ENCODE measurements around the gene DIAPH3. TPM values are rescaled to one million over a fixed set of nuclear protein-coding genes. Genes with fewer than 3 reads are reported as not detected.

DIAPH3 gene
- total RNA-seq, 5 donors from 2014 or later (not counting 1 experiment from before 2014, with no cell fraction given) = 0.14 to 0.45 (median 0.30) TPM

GRCh38 chr13:59684105-59684504 is 479.6 kb downstream of the DIAPH3 start:
- ChIA-PET CTCF (interaction anchor here (0.8 to 1.3 kb wide), 2 partner anchors 8 to 23 kb away, joined by 3 read pairs; no protein-coding TSS in a partner anchor), POLR2A (no interaction called here)
- no peak overlapping the region for H3K27ac Mint-ChIP-seq
- no peak overlapping the region for H3K4me3 Mint-ChIP-seq
- no peaks in the 10 kb centered on the region for H3K9me3 Mint-ChIP-seq
- no peaks in the 10 kb centered on the region for H3K27me3 Mint-ChIP-seq
- ATAC-seq (replicated peaks in 1 of 4) (no peak), DNase-seq (no peak)
- 100% methylated on average over 1 of the region's 5 CpGs for WGBS (ENCODE audit: insufficient coverage)
- H3K4me1 Mint-ChIP-seq = no peaks in the 10 kb centered on the region
- H3K36me3 ChIP-seq (ENCODE audit: control insufficient read depth in 2 of 2, extremely low read depth in 1 of 2, insufficient read depth in 1 of 2, low read length in 1 of 2) = no peaks in the 10 kb centered on the region
- H3K4me1 ChIP-seq (ENCODE audit: control insufficient read depth in 1 of 2, extremely low read depth in 1 of 2, insufficient read depth in 2 of 2, low read length in 2 of 2) = no peaks in the 10 kb centered on the region
- no peaks in the 10 kb centered on the region for H3K27me3 ChIP-seq (replicated peaks in 1 of 2; ENCODE audit: control insufficient read depth in 2 of 2, extremely low read depth in 1 of 2, insufficient read depth in 2 of 2, low read length in 1 of 2)
- no peak overlapping the region for H3K4me3 ChIP-seq (ENCODE audit: control insufficient read depth in 1 of 2, extremely low read depth in 1 of 2, low read length in 1 of 2)
- H3K9me3 ChIP-seq = no peaks in the 10 kb centered on the region
- no peaks in the 10 kb centered on the region for H3K36me3 Mint-ChIP-seq
- no peak overlapping the region for H3K27ac ChIP-seq (ENCODE audit: low read length)

DNA sequence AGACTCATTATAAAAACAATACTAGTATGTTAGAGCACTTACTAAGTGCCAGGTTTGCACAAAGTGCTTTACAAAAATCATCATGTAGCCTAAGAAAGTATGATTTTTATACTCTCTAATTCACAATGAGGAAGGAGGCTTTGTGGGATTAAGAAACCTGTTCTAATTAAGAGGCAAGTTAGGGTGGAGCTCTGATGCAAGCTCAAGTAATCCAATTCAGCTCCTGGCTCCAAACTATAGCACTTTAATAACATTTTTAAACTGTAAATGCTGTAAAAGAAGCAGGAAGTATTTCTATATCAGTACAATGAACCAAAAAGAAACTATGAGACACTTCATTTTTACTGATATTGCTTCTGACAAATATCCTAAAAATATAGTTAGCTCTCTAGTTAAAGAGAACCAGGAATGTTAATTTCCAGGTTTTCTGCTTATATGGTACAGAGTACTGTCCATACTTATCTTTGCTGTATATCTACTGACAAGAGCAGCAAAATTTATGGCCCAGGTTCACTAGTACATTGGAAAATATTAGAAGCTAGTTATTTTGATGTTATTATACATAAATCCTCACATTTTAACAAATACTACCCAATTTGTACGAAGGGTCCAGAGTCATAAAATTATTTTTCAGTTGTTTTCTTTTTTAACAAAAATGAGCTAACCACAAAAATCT is 482.0 kb downstream of the DIAPH3 start:
- peaks cover 0 to 5% (median 2%) of the 10 kb centered on the region in 3 donors for H3K4me1 Mint-ChIP-seq
- H3K4me3 Mint-ChIP-seq = no peak overlapping the region
- ChIA-PET POLR2A (interaction anchor here in 1 of 2 donors (0.6 kb wide), 2 partner anchors 481 to 755 kb away, joined by 4 to 8 read pairs; no protein-coding TSS in a partner anchor), CTCF (interaction anchor here (0.8 to 6.6 kb wide), 8 partner anchors 11 to 750 kb away, joined by 3 to 43 read pairs (median 4); partner anchors contain the start of gene TDRD3 (in 1 of the 2))
- H3K27ac Mint-ChIP-seq = no peak overlapping the region
- WGBS (ENCODE audit: insufficient coverage) = no CpG with 5 or more reads among the region's 1 CpG
- Histone ChIP-seq H3K36me3 (ENCODE audit: control insufficient read depth in 2 of 2, extremely low read depth in 1 of 2, insufficient read depth in 1 of 2, low read length in 1 of 2) (no peaks in the 10 kb centered on the region), H3K9me3 (no peaks in the 10 kb centered on the region), H3K4me3 (ENCODE audit: control insufficient read depth in 1 of 2, extremely low read depth in 1 of 2, low read length in 1 of 2) (no peak overlapping the region), H3K27me3 (replicated peaks in 1 of 2; ENCODE audit: control insufficient read depth in 2 of 2, extremely low read depth in 1 of 2, insufficient read depth in 2 of 2, low read length in 1 of 2) (no peaks in the 10 kb centered on the region), H3K27ac (ENCODE audit: low read length) (no peak overlapping the region), H3K4me1 (ENCODE audit: control insufficient read depth in 1 of 2, extremely low read depth in 1 of 2, insufficient read depth in 2 of 2, low read length in 2 of 2) (no peaks in the 10 kb centered on the region)
- H3K36me3 Mint-ChIP-seq = no peaks in the 10 kb centered on the region
- ATAC-seq (replicated peaks in 1 of 4) (no peak), DNase-seq (no peak)
- H3K27me3 Mint-ChIP-seq = no peaks in the 10 kb centered on the region
- H3K9me3 Mint-ChIP-seq = no peaks in the 10 kb centered on the region

- Histone ChIP-seq H3K9me3 (no peaks in the 10 kb centered on the region), H3K27me3 (replicated peaks in 1 of 2; ENCODE audit: control insufficient read depth in 2 of 2, extremely low read depth in 1 of 2, insufficient read depth in 2 of 2, low read length in 1 of 2) (no peaks in the 10 kb centered on the region), H3K4me1 (ENCODE audit: control insufficient read depth in 1 of 2, extremely low read depth in 1 of 2, insufficient read depth in 2 of 2, low read length in 2 of 2) (no peaks in the 10 kb centered on the region), H3K27ac (ENCODE audit: low read length) (no peak overlapping the region), H3K4me3 (ENCODE audit: control insufficient read depth in 1 of 2, extremely low read depth in 1 of 2, low read length in 1 of 2) (no peak overlapping the region), H3K36me3 (ENCODE audit: control insufficient read depth in 2 of 2, extremely low read depth in 1 of 2, insufficient read depth in 1 of 2, low read length in 1 of 2) (no peaks in the 10 kb centered on the region)
- CTCF ChIA-PET = interaction anchor here (0.6 to 6.6 kb wide), 15 partner anchors 9 to 768 kb away, joined by 3 to 43 read pairs (median 4); no protein-coding TSS in a partner anchor
- Mint-ChIP-seq H3K9me3 (no peaks in the 10 kb centered on the region), H3K4me3 (no peak overlapping the region), H3K36me3 (no peaks in the 10 kb centered on the region), H3K27me3 (no peaks in the 10 kb centered on the region), H3K27ac (no peak overlapping the region), H3K4me1 (peaks cover 0 to 5% (median 2%) of the 10 kb centered on the region in 3 donors)
- POLR2A ChIA-PET = interaction anchor here in 1 of 2 donors (0.6 kb wide), 1 partner anchor 28 kb away, joined by 5 read pairs; no protein-coding TSS in a partner anchor
- DNase-seq (peak in 1 of 35 experiments; percentile 34), ATAC-seq (replicated peaks in 1 of 4) (no peak)
- WGBS (ENCODE audit: insufficient coverage) = 100% methylated on average over 2 of the region's 7 CpGs
These were observed 483.2 kb downstream of the DIAPH3 start for GRCh38 chr13:59680429-59681024.

- no peaks in the 10 kb centered on the region for H3K27me3 Mint-ChIP-seq
- H3K36me3 ChIP-seq (ENCODE audit: control insufficient read depth in 2 of 2, extremely low read depth in 1 of 2, insufficient read depth in 1 of 2, low read length in 1 of 2) = no peaks in the 10 kb centered on the region
- CTCF ChIA-PET = interaction anchor here (0.8 to 6.6 kb wide), 5 partner anchors 287 to 753 kb away, joined by 3 to 43 read pairs (median 6); no protein-coding TSS in a partner anchor
These were observed 484.5 kb downstream of the DIAPH3 start for GRCh38 chr13:59679254-59679653.

GRCh38 chr13:59677966-59678814 is 485.5 kb downstream of the DIAPH3 start:
- no peak overlapping the region for H3K4me3 Mint-ChIP-seq
- Histone ChIP-seq H3K36me3 (ENCODE audit: control insufficient read depth in 2 of 2, extremely low read depth in 1 of 2, insufficient read depth in 1 of 2, low read length in 1 of 2) (no peaks in the 10 kb centered on the region), H3K9me3 (no peaks in the 10 kb centered on the region), H3K4me3 (ENCODE audit: control insufficient read depth in 1 of 2, extremely low read depth in 1 of 2, low read length in 1 of 2) (no peak overlapping the region), H3K27ac (ENCODE audit: low read length) (no peak overlapping the region), H3K27me3 (replicated peaks in 1 of 2; ENCODE audit: control insufficient read depth in 2 of 2, extremely low read depth in 1 of 2, insufficient read depth in 2 of 2, low read length in 1 of 2) (no peaks in the 10 kb centered on the region), H3K4me1 (ENCODE audit: control insufficient read depth in 1 of 2, extremely low read depth in 1 of 2, insufficient read depth in 2 of 2, low read length in 2 of 2) (no peaks in the 10 kb centered on the region)
- H3K36me3 Mint-ChIP-seq = no peaks in the 10 kb centered on the region
- H3K9me3 Mint-ChIP-seq = no peaks in the 10 kb centered on the region
- H3K4me1 Mint-ChIP-seq = peaks cover 0 to 6% (median 3%) of the 10 kb centered on the region in 3 donors
- DNase-seq = peak in 2 of 35 experiments; percentile 6 to 56
- no peak overlapping the region for H3K27ac Mint-ChIP-seq
- peak in 2 of 4 experiments; percentile 55 to 65 for ATAC-seq (replicated peaks in 1 of 4)
- ChIA-PET CTCF (interaction anchor here (0.6 to 6.6 kb wide), 6 partner anchors 16 to 754 kb away, joined by 3 to 43 read pairs (median 6); no protein-coding TSS in a partner anchor), POLR2A (no interaction called here)
- H3K27me3 Mint-ChIP-seq = no peaks in the 10 kb centered on the region
- WGBS (ENCODE audit: insufficient coverage) = no CpG with 5 or more reads among the region's 6 CpGs

More at GRCh38 chr13:59679254-59679653, 484.5 kb downstream of the DIAPH3 start:
- no CpG with 5 or more reads among the region's 1 CpG for WGBS (ENCODE audit: insufficient coverage)
- Histone ChIP-seq H3K4me3 (ENCODE audit: control insufficient read depth in 1 of 2, extremely low read depth in 1 of 2, low read length in 1 of 2) (no peak overlapping the region), H3K9me3 (no peaks in the 10 kb centered on the region), H3K27ac (ENCODE audit: low read length) (no peak overlapping the region), H3K27me3 (replicated peaks in 1 of 2; ENCODE audit: control insufficient read depth in 2 of 2, extremely low read depth in 1 of 2, insufficient read depth in 2 of 2, low read length in 1 of 2) (no peaks in the 10 kb centered on the region), H3K4me1 (ENCODE audit: control insufficient read depth in 1 of 2, extremely low read depth in 1 of 2, insufficient read depth in 2 of 2, low read length in 2 of 2) (no peaks in the 10 kb centered on the region)
- POLR2A ChIA-PET = no interaction called here
- Mint-ChIP-seq H3K9me3 (no peaks in the 10 kb centered on the region), H3K4me3 (no peak overlapping the region), H3K4me1 (peaks cover 0 to 5% (median 2%) of the 10 kb centered on the region in 3 donors), H3K36me3 (no peaks in the 10 kb centered on the region), H3K27ac (no peak overlapping the region)
- DNase-seq (no peak), ATAC-seq (replicated peaks in 1 of 4) (no peak)

DNA sequence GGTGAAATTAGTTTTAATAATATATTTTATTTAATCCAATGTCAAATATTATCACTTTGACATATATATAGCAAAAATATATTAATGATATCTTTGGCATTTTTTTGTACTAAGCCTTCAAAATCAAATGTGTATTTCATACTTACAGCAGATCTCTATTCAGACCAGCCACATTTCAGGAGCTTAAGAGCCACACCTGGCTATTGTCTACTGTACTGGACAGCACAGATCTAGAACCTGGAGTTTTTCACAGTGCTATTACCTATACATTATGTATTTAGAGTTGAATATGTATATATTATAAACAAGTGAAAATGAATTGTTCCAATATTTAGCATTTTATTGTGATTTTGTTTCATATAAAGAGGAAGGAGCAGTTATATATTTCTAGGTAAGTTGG is 486.3 kb downstream of the DIAPH3 start:
- no peak overlapping the region for H3K27ac Mint-ChIP-seq
- ChIA-PET CTCF (interaction anchor here (0.6 to 6.6 kb wide), 6 partner anchors 15 to 754 kb away, joined by 3 to 43 read pairs (median 6); no protein-coding TSS in a partner anchor), POLR2A (interaction anchor here in 1 of 2 donors (0.5 kb wide), 1 partner anchor 751 kb away, joined by 3 read pairs; no protein-coding TSS in a partner anchor)
- Histone ChIP-seq H3K9me3 (no peaks in the 10 kb centered on the region), H3K27me3 (replicated peaks in 1 of 2; ENCODE audit: control insufficient read depth in 2 of 2, extremely low read depth in 1 of 2, insufficient read depth in 2 of 2, low read length in 1 of 2) (no peaks in the 10 kb centered on the region), H3K27ac (ENCODE audit: low read length) (no peak overlapping the region), H3K4me3 (ENCODE audit: control insufficient read depth in 1 of 2, extremely low read depth in 1 of 2, low read length in 1 of 2) (no peak overlapping the region), H3K4me1 (ENCODE audit: control insufficient read depth in 1 of 2, extremely low read depth in 1 of 2, insufficient read depth in 2 of 2, low read length in 2 of 2) (no peaks in the 10 kb centered on the region), H3K36me3 (ENCODE audit: control insufficient read depth in 2 of 2, extremely low read depth in 1 of 2, insufficient read depth in 1 of 2, low read length in 1 of 2) (no peaks in the 10 kb centered on the region)
- H3K36me3 Mint-ChIP-seq = no peaks in the 10 kb centered on the region
- no peaks in the 10 kb centered on the region for H3K9me3 Mint-ChIP-seq
- H3K27me3 Mint-ChIP-seq = no peaks in the 10 kb centered on the region
- no peak for DNase-seq
- H3K4me1 Mint-ChIP-seq = peaks cover 0 to 11% (median 8%) of the 10 kb centered on the region in 3 donors
- no peak overlapping the region for H3K4me3 Mint-ChIP-seq
- no peak for ATAC-seq (replicated peaks in 1 of 4)
